ENCODE results near the gene GPD1L. TPM values are rescaled to one million over a fixed set of nuclear protein-coding genes. Genes with fewer than 3 reads are reported as not detected.

The GPD1L gene
- total RNA-seq, 1 donor from 2014 or later, result 11.2 TPM

DNA sequence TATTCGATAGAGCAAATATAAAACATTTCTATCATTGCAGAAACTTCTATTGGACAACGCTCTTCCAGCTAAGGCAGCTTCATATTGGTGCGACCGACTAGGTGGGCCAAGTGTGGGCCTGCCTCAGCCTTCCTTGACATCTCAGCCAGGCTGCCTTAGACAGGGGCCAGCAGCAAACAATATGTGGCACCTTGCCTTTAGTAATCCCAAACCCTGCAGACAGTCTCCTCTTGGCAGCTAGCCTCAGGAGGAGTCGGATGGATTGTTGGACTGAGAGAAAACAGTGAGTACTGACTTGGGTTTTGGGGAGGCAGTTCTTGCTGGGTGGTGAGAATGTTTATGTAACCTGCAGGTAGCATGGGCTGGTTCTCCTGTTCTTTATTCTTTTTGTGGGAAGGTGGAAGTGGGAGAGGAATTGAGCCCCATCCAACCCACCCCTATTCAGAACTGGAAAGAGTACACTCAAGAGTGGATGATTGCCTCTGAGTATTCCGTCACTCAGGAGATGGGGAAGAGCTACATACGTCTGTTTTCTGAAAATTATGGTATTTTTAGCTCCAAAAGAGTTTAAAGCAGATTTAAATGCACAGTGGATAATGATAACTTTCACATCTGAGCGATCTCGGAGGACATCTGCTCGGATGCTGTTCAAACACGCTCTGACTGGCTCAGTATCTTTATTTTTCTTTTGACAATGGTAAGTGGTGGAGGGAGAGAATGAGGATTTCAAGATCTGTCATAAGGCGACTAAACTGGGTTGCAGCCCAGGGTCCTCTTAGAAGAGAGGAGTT is 47.2 kb downstream of the GPD1L start:
- Histone ChIP-seq H2AFZ (ENCODE audit: low read depth, low read length) (no peak overlapping the region), H3K4me2 (ENCODE audit: low read length) (no peak overlapping the region), H4K20me1 (ENCODE audit: insufficient read depth, low read length) (no peaks in the 10 kb centered on the region), H3K79me2 (ENCODE audit: insufficient read depth, low read length) (no peaks in the 10 kb centered on the region), H3K36me3 (ENCODE audit: insufficient read depth, low read length) (no peaks in the 10 kb centered on the region), H3K9ac (ENCODE audit: low read length) (no peak overlapping the region), H3K4me3 (ENCODE audit: insufficient read depth, low read depth, low read length) (no peak overlapping the region), H3K4me1 (ENCODE audit: insufficient read depth, low read length) (no peaks in the 10 kb centered on the region), H3K27me3 (ENCODE audit: insufficient read depth, low read length) (no peaks in the 10 kb centered on the region), H3K27ac (ENCODE audit: low read depth, low read length) (no peak overlapping the region), H3K9me3 (ENCODE audit: insufficient read depth, low read depth, low read length) (no peaks in the 10 kb centered on the region)
- H3K27me3 Mint-ChIP-seq (ENCODE audit: low read depth, unreplicated experiment), result no peaks in the 10 kb centered on the region
- no peaks in the 10 kb centered on the region for H3K4me1 Mint-ChIP-seq (ENCODE audit: low read depth, unreplicated experiment)
- DNase-seq (ENCODE audit: low read depth), result no peak
- H3K27ac Mint-ChIP-seq (ENCODE audit: unreplicated experiment), result no peak overlapping the region
- TF ChIP-seq, protein P1, sequence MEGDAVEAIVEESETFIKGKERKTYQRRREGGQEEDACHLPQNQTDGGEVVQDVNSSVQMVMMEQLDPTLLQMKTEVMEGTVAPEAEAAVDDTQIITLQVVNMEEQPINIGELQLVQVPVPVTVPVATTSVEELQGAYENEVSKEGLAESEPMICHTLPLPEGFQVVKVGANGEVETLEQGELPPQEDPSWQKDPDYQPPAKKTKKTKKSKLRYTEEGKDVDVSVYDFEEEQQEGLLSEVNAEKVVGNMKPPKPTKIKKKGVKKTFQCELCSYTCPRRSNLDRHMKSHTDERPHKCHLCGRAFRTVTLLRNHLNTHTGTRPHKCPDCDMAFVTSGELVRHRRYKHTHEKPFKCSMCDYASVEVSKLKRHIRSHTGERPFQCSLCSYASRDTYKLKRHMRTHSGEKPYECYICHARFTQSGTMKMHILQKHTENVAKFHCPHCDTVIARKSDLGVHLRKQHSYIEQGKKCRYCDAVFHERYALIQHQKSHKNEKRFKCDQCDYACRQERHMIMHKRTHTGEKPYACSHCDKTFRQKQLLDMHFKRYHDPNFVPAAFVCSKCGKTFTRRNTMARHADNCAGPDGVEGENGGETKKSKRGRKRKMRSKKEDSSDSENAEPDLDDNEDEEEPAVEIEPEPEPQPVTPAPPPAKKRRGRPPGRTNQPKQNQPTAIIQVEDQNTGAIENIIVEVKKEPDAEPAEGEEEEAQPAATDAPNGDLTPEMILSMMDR (IDR thresholded peaks at IDR 0.05; ENCODE audit: insufficient read depth, low read depth, low read length), result no peak
- TF ChIP-seq EZH2 (IDR thresholded peaks at IDR 0.05; ENCODE audit: insufficient read depth, low read length), result no peak
- no peak overlapping the region for H3K4me3 Mint-ChIP-seq (ENCODE audit: unreplicated experiment)
- peaks cover 3% of the 10 kb centered on the region for H3K36me3 Mint-ChIP-seq (ENCODE audit: low read depth, unreplicated experiment)
- FAIRE-seq, result no peak
- H3K9me3 Mint-ChIP-seq (ENCODE audit: unreplicated experiment), result peaks cover 2% of the 10 kb centered on the region

DNA sequence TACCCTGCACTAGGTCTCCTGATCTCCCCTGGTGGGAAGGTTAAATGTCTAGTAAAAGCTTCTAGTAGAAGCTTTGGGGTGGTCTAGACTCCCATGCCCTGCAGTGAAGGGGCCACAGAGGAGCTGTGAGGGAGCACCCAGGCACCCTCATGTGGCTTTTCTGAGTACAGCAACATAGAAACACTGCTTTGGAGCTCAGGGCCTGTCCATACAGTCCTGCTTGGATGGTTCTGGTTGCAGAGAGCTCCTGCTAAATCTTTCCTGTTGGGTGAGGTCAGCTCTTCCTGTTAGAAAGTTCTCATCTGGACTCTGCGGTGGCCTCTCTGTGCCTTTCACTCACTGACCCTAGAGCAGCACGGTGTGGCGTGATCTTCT is 47.8 kb downstream of the GPD1L start:
- Histone ChIP-seq H3K27ac (ENCODE audit: low read depth, low read length) (no peak overlapping the region), H3K36me3 (ENCODE audit: insufficient read depth, low read length) (no peaks in the 10 kb centered on the region), H4K20me1 (ENCODE audit: insufficient read depth, low read length) (no peaks in the 10 kb centered on the region), H3K9me3 (ENCODE audit: insufficient read depth, low read depth, low read length) (no peaks in the 10 kb centered on the region), H3K27me3 (ENCODE audit: insufficient read depth, low read length) (no peaks in the 10 kb centered on the region), H3K4me1 (ENCODE audit: insufficient read depth, low read length) (no peaks in the 10 kb centered on the region), H3K9ac (ENCODE audit: low read length) (no peak overlapping the region), H3K4me3 (ENCODE audit: insufficient read depth, low read depth, low read length) (no peak overlapping the region), H2AFZ (ENCODE audit: low read depth, low read length) (no peak overlapping the region), H3K4me2 (ENCODE audit: low read length) (no peak overlapping the region), H3K79me2 (ENCODE audit: insufficient read depth, low read length) (no peaks in the 10 kb centered on the region)
- H3K27me3 Mint-ChIP-seq (ENCODE audit: low read depth, unreplicated experiment), result no peaks in the 10 kb centered on the region
- H3K36me3 Mint-ChIP-seq (ENCODE audit: low read depth, unreplicated experiment), result peaks cover 3% of the 10 kb centered on the region
- no peak for FAIRE-seq
- H3K9me3 Mint-ChIP-seq (ENCODE audit: unreplicated experiment), result peaks cover 2% of the 10 kb centered on the region
- H3K4me3 Mint-ChIP-seq (ENCODE audit: unreplicated experiment), result no peak overlapping the region
- H3K27ac Mint-ChIP-seq (ENCODE audit: unreplicated experiment), result no peak overlapping the region
- DNase-seq (ENCODE audit: low read depth), result no peak
- no peaks in the 10 kb centered on the region for H3K4me1 Mint-ChIP-seq (ENCODE audit: low read depth, unreplicated experiment)
- TF ChIP-seq EZH2 (IDR thresholded peaks at IDR 0.05; ENCODE audit: insufficient read depth, low read length), result no peak
- TF ChIP-seq, protein P1 (IDR thresholded peaks at IDR 0.05; ENCODE audit: insufficient read depth, low read depth, low read length), result peak; percentile 9

DNA sequence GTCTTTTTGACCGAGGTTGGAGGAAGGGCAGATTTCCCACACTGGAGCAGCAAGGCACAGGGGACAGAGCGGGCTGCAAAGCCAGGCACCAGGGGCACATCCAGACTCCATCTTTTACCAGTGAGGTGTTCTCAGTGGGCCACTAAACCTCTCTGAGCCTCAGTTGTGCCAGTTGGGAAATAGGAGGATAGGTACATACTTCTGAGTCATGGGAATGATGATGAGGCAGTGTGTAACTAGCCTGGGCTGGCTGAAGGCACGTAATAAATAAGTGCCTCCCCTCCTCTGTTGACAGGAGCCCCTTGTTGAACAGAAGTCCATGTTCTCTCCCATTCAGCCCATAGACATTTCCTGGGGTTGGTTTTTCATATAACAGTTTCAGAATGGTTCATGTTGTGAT is 48.7 kb downstream of the GPD1L start:
- DNase-seq (ENCODE audit: low read depth) (no peak), FAIRE-seq (no peak)
- Histone ChIP-seq H3K79me2 (ENCODE audit: insufficient read depth, low read length) (no peaks in the 10 kb centered on the region), H3K36me3 (ENCODE audit: insufficient read depth, low read length) (no peaks in the 10 kb centered on the region), H3K9ac (ENCODE audit: low read length) (no peak overlapping the region), H3K27me3 (ENCODE audit: insufficient read depth, low read length) (no peaks in the 10 kb centered on the region), H4K20me1 (ENCODE audit: insufficient read depth, low read length) (no peaks in the 10 kb centered on the region), H3K9me3 (ENCODE audit: insufficient read depth, low read depth, low read length) (no peaks in the 10 kb centered on the region), H3K4me3 (ENCODE audit: insufficient read depth, low read depth, low read length) (no peak overlapping the region), H2AFZ (ENCODE audit: low read depth, low read length) (no peak overlapping the region), H3K27ac (ENCODE audit: low read depth, low read length) (no peak overlapping the region), H3K4me2 (ENCODE audit: low read length) (no peak overlapping the region), H3K4me1 (ENCODE audit: insufficient read depth, low read length) (no peaks in the 10 kb centered on the region)
- Mint-ChIP-seq H3K4me1 (ENCODE audit: low read depth, unreplicated experiment) (no peaks in the 10 kb centered on the region), H3K36me3 (ENCODE audit: low read depth, unreplicated experiment) (peaks cover 3% of the 10 kb centered on the region), H3K27me3 (ENCODE audit: low read depth, unreplicated experiment) (no peaks in the 10 kb centered on the region), H3K27ac (ENCODE audit: unreplicated experiment) (no peak overlapping the region), H3K4me3 (ENCODE audit: unreplicated experiment) (no peak overlapping the region), H3K9me3 (ENCODE audit: unreplicated experiment) (peaks cover 2% of the 10 kb centered on the region)
- TF ChIP-seq, protein P1 (IDR thresholded peaks at IDR 0.05; ENCODE audit: insufficient read depth, low read depth, low read length), result no peak

Data from astrocyte (in vitro differentiated cells and primary cell).